Occipital lobe (tissue), 2 donors: ENCODE measurements around the gene PKN1. TPM values are rescaled to one million over a fixed set of nuclear protein-coding genes. Genes with fewer than 3 reads are reported as not detected.

Experiments
- DNase-seq: peaks from one replicate; lab custom pipeline; 2025; lab: John Stamatoyannopoulos, UW
- total RNA-seq: library from RNA; depleted of rRNA; stranded (reverse); fragments of >200 nt; gene quantifications from one replicate; pipeline ENCODE4 v1.2.3, GENCODE V29; 2014

PKN1 gene
- total RNA-seq, 1 donor from 2014 or later, result 86.3 TPM

DNA sequence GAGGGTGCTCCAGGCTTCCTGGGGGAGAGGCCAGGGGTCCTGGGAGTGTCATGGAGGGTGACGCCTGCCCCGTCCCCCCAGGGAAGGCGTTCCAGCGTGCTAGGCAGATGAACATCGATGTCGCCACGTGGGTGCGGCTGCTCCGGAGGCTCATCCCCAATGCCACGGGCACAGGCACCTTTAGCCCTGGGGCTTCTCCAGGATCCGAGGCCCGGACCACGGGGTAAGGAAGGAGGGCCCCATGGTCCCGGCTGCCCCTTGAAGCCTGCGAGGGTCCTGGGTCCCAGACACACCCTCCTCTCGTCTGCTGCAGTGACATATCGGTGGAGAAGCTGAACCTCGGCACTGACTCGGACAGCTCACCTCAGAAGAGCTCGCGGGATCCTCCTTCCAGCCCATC lies 30.6 kb downstream of the PKN1 start:
- no peak for DNase-seq

- DNase-seq, result no peak
These were observed 34.3 kb downstream of the PKN1 start for GRCh38 chr19:14467391-14467790.

GRCh38 chr19:14467816-14468215 lies 34.7 kb downstream of the PKN1 start:
- DNase-seq, result no peak

DNA sequence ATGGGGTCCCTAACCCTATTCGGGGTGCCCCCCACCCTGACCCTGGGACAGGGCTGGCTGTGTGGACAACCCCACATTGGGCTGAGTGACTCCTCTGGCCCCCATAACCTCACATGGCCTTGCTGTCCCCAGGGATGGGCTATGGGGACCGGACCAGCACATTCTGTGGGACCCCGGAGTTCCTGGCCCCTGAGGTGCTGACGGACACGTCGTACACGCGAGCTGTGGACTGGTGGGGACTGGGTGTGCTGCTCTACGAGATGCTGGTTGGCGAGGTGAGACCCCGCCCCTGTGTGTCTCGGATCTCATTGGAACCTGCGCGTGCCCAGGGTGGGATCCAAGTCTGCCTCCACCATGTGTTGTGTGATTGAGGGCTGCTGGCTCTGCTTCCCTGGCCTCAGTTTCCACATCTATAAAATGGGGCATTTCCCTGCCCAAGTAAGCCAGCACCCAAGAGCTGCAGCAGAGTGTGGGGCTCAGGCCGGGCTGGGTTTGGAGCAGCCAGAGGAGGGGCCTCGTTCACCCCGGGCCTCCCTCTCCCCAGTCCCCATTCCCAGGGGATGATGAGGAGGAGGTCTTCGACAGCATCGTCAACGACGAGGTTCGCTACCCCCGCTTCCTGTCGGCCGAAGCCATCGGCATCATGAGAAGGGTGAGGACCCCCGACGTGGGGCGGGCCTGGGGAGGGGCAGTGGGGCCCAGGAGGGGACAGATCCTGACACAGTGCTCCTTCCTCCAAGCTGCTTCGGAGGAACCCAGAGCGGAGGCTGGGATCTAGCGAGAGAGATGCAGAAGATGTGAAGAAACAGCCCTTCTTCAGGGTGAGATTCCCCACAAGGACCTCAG lies 37.1 kb downstream of the PKN1 start:
- DNase-seq, result no peak

DNA sequence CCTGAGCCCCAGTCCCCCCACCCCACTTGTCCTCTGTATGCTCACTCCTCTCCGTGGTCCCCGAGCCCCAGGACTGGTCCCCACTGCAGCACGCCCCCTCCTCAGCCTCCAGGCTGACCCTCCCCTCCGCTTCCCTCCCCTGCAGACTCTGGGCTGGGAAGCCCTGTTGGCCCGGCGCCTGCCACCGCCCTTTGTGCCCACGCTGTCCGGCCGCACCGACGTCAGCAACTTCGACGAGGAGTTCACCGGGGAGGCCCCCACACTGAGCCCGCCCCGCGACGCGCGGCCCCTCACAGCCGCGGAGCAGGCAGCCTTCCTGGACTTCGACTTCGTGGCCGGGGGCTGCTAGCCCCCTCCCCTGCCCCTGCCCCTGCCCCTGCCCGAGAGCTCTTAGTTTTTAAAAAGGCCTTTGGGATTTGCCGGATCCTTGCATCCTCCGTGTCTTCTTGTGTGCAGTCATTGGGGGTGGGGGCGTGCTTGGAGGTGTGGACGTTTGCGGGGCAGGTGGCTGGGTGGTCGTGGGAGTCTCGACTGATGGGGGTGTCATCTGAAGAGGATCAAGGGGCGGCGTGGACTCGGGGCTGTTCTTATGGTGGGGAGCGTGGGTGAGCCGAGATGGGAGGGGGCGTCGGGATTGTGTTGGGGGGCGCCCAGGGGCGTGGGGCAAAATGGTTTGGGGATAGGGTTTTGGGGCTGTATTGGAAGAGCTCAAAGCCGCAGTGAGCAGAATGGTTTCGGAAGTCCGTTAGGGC lies 38.5 kb downstream of the PKN1 start:
- no peak for DNase-seq

GRCh38 chr19:14472202-14472938 lies 39.3 kb downstream of the PKN1 start:
- peak; percentile 48 for DNase-seq

- no peak for DNase-seq
These were observed 40.2 kb downstream of the PKN1 start for GRCh38 chr19:14473073-14473977.

- no peak for DNase-seq
These were observed 41.0 kb downstream of the PKN1 start for GRCh38 chr19:14473978-14474578.

DNA sequence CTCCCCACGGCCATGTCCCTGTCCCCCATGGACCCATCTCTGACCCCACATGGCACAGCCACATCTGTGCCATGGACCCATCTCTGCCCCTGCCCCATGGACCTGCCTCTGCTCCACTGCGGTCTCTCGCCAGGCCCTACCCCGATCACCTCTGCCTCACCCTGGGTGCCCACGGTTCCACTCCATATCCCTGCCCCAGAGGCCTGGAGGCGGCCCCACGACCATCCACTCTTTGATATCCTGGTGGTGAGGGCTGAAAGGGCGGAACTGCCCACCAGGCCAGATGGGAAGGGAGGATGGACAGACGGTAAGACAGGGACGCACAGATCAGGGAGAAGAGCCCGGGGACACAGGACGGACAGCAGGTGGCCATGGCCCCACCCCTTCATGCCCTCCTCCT lies 41.7 kb downstream of the PKN1 start:
- DNase-seq, result no peak

GRCh38 chr19:14475251-14476073 lies 42.4 kb downstream of the PKN1 start, which contains the start of gene PTGER1:
Gene PTGER1, minus strand, starts transcription at chr19:14475354. Its CDS starts 1,034 bp downstream, at chr19:14474320.
- no peak for DNase-seq

GRCh38 chr19:14476327-14476672 lies 43.2 kb downstream of the PKN1 start:
- DNase-seq, result no peak

- DNase-seq, result no peak
These were observed 43.7 kb downstream of the PKN1 start for GRCh38 chr19:14476673-14477401.

- no peak for DNase-seq
These were observed 44.5 kb downstream of the PKN1 start for GRCh38 chr19:14477418-14478112.

DNA sequence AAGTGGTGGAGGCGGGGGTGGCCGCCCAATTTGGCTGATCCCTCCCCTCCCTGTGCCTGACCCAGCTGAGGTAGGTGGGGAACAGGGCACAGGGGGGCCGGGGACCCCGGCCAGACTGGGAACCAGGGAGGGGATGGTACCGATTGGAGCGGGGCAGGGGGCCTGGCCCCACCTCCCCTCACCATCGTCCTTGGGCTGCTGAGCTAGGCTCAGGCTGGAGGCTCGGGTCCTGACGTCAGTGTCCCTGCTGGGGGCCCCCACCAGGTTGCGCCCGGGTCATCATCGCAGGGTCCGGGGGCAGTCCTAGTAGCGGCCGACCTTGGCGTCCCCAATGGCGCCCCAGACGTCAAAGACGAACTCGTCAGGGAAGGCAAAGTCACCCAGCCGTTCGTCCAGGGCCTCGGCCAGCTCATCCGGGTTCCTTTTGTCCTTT lies 45.0 kb downstream of the PKN1 start:
- DNase-seq, result no peak

DNA sequence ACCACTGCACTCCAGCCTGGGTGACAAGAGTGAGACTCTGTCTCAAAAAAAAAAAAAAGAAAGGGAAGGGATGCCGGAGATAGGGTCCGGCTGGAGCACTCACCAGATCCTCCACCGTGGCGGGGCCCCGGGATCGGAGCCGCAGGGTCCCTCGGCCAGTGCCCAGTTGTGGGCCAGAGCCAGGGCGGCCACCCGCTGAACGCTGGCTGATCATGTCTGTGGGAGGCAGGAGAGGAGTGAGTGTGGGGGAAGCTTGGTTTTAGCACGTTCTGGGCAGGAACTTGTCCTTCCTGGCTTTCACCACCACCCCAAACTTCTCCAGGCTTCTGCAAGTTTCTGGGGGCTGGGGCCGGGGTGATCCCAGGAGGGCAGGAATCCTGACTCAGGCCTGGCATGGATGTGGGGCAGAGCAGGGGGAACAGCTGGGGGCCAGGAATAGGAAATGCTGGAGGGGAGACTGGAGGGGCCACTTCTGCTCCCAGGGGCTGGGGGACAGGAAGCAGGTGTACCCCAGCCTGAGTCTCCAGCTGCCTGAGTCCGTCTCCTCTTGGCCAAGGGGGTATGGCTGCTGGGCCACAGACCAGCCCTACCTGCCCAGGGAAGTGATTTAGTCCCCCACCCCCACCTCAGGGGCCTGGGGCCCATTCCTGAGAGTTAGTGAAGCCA lies 46.3 kb downstream of the PKN1 start:
- DNase-seq, result no peak

- no peak for DNase-seq
These were observed 47.0 kb downstream of the PKN1 start for GRCh38 chr19:14479975-14480699.

DNA sequence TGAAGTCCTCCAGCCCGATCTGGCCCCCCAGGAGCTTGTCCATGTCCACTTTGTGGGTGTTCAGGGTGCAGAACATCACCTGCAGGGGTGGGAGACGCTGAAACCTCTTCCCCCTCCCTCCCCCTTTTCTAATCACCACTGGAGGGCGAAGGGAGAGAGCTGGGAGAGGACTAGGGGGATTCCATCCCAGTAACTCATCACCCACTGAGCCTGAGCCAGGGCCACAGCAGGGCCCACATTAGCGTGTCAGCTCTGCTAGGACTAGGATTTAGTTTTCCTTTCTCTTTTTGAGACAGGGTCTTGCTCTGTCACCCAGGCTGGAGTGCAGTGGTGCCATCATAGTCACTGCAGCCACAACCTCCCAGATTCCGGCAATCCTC lies 47.6 kb downstream of the PKN1 start:
- no peak for DNase-seq
